ENCODE measurements around the gene CCDC82.
A peak's percentile ranks its signal among the peaks of the same experiment; 100 is the strongest.

The CCDC82 gene

DNA sequence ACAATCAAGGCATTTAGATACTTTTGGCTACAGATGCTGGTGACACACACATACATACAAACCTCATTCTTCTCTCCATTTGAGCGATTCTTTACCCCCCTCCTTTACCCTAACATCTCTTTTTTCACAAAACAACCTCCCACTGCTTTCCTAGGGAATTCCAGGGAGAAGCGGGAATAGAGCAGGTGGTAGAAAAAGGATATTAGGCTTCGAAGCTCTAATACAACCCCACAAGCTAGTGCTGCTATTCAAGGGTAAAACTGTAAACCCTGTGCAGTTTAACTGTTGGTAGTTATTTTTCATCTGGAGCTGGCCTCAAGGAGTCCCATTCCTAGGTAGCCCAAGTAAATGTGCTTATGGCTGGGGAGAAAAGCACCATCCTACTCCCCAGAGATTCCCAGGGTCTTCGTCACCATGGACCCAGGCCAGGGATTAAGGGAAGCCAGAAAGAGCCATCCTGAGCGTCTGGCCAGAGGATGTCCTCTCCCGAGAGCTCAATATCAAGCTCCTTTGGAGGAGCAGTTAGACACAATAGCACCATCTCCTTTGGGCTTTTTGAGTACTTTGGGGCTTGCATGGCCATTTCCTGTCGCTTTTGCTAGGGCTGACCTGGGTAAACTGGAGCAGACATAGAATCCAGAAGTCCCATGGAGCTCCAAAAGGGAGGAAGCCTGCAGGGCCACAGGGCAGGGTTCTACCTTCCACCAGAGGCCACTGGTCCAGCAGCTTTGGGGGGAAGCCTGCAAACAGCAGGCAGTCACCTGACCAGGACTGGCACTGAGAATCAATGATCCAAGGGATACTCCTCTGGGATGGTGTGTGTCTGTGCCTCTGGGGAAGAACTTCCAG, 49.8 kb downstream of the CCDC82 start:
- peaks cover 6% of the 10 kb centered on the region for H3K4me1 ChIP-seq (ENCODE audit: control insufficient read depth, insufficient read depth, low read length)
- no peaks in the 10 kb centered on the region for H3K36me3 ChIP-seq (ENCODE audit: control insufficient read depth in 2 of 2, insufficient read depth in 1 of 2, low read length in 2 of 2)
- no peak overlapping the region; the same call in 1 of the 2 replicates for H3K27ac ChIP-seq (ENCODE audit: extremely low read depth, low read depth, low read length)
- ChIA-PET CTCF (interaction anchor here (0.6 to 1.7 kb wide), 5 partner anchors 16 to 516 kb away, joined by 3 to 9 read pairs (median 4); no protein-coding TSS in a partner anchor), POLR2A (no interaction called here)
- TF ChIP-seq ZBTB1 (tag by site-specific recombination; IDR thresholded peaks at IDR 0.05) (no peak), FEZF1 (tag by site-specific recombination; IDR thresholded peaks at IDR 0.05) (no peak), REPIN1 (tag by site-specific recombination; IDR thresholded peaks at IDR 0.05; ENCODE audit: low read depth) (no peak), ZFP37 (tag by site-specific recombination; IDR thresholded peaks at IDR 0.05) (no peak), ZNF837 (tag by site-specific recombination; IDR thresholded peaks at IDR 0.05) (no peak), ZNF660 (tag by site-specific recombination; IDR thresholded peaks at IDR 0.05) (no peak), ZNF610 (tag by site-specific recombination; IDR thresholded peaks at IDR 0.05; ENCODE audit: borderline replicate concordance) (no peak), ZNF510 (tag by site-specific recombination; IDR thresholded peaks at IDR 0.05; ENCODE audit: insufficient replicate concordance) (no peak)
- H3K4me3 ChIP-seq (ENCODE audit: low read depth, low read length) = no peak overlapping the region
- H3K9me3 ChIP-seq (ENCODE audit: control insufficient read depth, insufficient read depth, low read depth, low read length) = no peaks in the 10 kb centered on the region

- no peak overlapping the region for H3K4me3 ChIP-seq (ENCODE audit: low read depth, low read length)
- H3K4me1 ChIP-seq (ENCODE audit: control insufficient read depth, insufficient read depth, low read length) = peaks cover 6% of the 10 kb centered on the region
- ChIA-PET CTCF (interaction anchor here (0.9 to 1.2 kb wide), 3 partner anchors 11 to 284 kb away, joined by 3 to 6 read pairs (median 5); no protein-coding TSS in a partner anchor), POLR2A (interaction anchor here (0.7 kb wide), 1 partner anchor 14 kb away, joined by 3 read pairs; no protein-coding TSS in a partner anchor)
- TF ChIP-seq OSR2 (tag by site-specific recombination; IDR thresholded peaks at IDR 0.05) (peak; percentile 82), ZNF426 (tag by site-specific recombination; IDR thresholded peaks at IDR 0.05) (no peak), ZNF660 (tag by site-specific recombination; IDR thresholded peaks at IDR 0.05) (no peak), ZNF140 (tag by site-specific recombination; IDR thresholded peaks at IDR 0.05) (no peak), ZNF121 (tag by site-specific recombination; IDR thresholded peaks at IDR 0.05) (no peak), ZNF529 (tag by site-specific recombination; IDR thresholded peaks at IDR 0.05; ENCODE audit: insufficient replicate concordance) (no peak), ZNF324 (tag by site-specific recombination; IDR thresholded peaks at IDR 0.05) (no peak), ZNF530 (tag by site-specific recombination; IDR thresholded peaks at IDR 0.05; ENCODE audit: low read depth) (no peak), ZBTB48 (tag by site-specific recombination; IDR thresholded peaks at IDR 0.05) (peak; percentile 43; the same call in 1 of the 2 replicates), GFI1B (tag by site-specific recombination; IDR thresholded peaks at IDR 0.05) (no peak), ZNF473 (tag by site-specific recombination; IDR thresholded peaks at IDR 0.05) (no peak), ZNF138 (tag by site-specific recombination; IDR thresholded peaks at IDR 0.05; ENCODE audit: borderline replicate concordance) (no peak), HOXC10 (CRISPR knock-in tag; IDR thresholded peaks at IDR 0.05) (no peak), ZNF335 (tag by site-specific recombination; conservative IDR thresholded peaks at IDR 0.05) (peak; percentile 49), ZBTB6 (tag by site-specific recombination; IDR thresholded peaks at IDR 0.05) (no peak), SP7 (tag by site-specific recombination; IDR thresholded peaks at IDR 0.05) (no peak), ZNF558 (tag by site-specific recombination; IDR thresholded peaks at IDR 0.05) (no peak), ZNF776 (tag by site-specific recombination; IDR thresholded peaks at IDR 0.05; ENCODE audit: borderline replicate concordance) (no peak), ZNF404 (tag by site-specific recombination; IDR thresholded peaks at IDR 0.05) (no peak)
- TF ChIP-seq, protein P1, sequence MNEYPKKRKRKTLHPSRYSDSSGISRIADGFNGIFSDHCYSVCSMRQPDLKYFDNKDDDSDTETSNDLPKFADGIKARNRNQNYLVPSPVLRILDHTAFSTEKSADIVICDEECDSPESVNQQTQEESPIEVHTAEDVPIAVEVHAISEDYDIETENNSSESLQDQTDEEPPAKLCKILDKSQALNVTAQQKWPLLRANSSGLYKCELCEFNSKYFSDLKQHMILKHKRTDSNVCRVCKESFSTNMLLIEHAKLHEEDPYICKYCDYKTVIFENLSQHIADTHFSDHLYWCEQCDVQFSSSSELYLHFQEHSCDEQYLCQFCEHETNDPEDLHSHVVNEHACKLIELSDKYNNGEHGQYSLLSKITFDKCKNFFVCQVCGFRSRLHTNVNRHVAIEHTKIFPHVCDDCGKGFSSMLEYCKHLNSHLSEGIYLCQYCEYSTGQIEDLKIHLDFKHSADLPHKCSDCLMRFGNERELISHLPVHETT (tag by site-specific recombination; IDR thresholded peaks at IDR 0.05) = no peak
- TF ChIP-seq, protein P2, sequence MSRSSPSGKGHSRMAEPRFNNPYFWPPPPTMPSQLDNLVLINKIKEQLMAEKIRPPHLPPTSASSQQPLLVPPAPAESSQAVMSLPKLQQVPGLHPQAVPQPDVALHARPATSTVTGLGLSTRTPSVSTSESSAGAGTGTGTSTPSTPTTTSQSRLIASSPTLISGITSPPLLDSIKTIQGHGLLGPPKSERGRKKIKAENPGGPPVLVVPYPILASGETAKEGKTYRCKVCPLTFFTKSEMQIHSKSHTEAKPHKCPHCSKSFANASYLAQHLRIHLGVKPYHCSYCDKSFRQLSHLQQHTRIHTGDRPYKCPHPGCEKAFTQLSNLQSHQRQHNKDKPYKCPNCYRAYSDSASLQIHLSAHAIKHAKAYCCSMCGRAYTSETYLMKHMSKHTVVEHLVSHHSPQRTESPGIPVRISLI (tag by site-specific recombination; IDR thresholded peaks at IDR 0.05) = no peak
- TF ChIP-seq, protein P3, sequence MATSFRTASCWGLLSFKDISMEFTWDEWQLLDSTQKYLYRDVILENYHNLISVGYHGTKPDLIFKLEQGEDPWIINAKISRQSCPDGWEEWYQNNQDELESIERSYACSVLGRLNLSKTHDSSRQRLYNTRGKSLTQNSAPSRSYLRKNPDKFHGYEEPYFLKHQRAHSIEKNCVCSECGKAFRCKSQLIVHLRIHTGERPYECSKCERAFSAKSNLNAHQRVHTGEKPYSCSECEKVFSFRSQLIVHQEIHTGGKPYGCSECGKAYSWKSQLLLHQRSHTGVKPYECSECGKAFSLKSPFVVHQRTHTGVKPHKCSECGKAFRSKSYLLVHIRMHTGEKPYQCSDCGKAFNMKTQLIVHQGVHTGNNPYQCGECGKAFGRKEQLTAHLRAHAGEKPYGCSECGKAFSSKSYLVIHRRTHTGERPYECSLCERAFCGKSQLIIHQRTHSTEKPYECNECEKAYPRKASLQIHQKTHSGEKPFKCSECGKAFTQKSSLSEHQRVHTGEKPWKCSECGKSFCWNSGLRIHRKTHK (tag by site-specific recombination; IDR thresholded peaks at IDR 0.05) = no peak
- no peak overlapping the region for H3K27ac ChIP-seq (ENCODE audit: extremely low read depth, low read depth, low read length)
- H3K9me3 ChIP-seq (ENCODE audit: control insufficient read depth, insufficient read depth, low read depth, low read length) = no peaks in the 10 kb centered on the region
- no peaks in the 10 kb centered on the region for H3K36me3 ChIP-seq (ENCODE audit: control insufficient read depth in 2 of 2, insufficient read depth in 1 of 2, low read length in 2 of 2)
These were observed 50.6 kb downstream of the CCDC82 start for GRCh38 chr11:96338910-96339705.
